ENCODE results near the gene ZNF579. TPM values are rescaled to one million over a fixed set of nuclear protein-coding genes. Genes with fewer than 3 reads are reported as not detected.

The ZNF579 gene
- total and polyA plus RNA-seq, 9 of the 15 experiments (the other 6 are each of a cell fraction or from before 2014, with no cell fraction given) = 0.06 to 15.9 (median 1.6) TPM

GRCh38 chr19:55624109-55625003 lies 43.7 kb upstream of the ZNF579 start, which contains the start of gene ZNF784 (continued):
- TF ChIP-seq TFAP4 (CRISPR knock-in tag; IDR thresholded peaks at IDR 0.05; ENCODE audit: borderline replicate concordance) (0 out of 2 replicates have a peak, but pooled peaks have one; percentile 57), ATF1 (CRISPR knock-in tag; IDR thresholded peaks at IDR 0.05) (no peak), ATF1 (tag; IDR thresholded peaks at IDR 0.05) (peak; percentile 72), XRCC4 (IDR thresholded peaks at IDR 0.05; ENCODE audit: extremely low read depth, insufficient read depth, insufficient read length) (no peak), ZNF282 (CRISPR knock-in tag; IDR thresholded peaks at IDR 0.05) (no peak), TSC22D4 (tag; IDR thresholded peaks at IDR 0.05) (no peak), MAX (CRISPR knock-in tag; IDR thresholded peaks at IDR 0.05) (peak; percentile 35; the same call in 1 of the 2 replicates), MNT (conservative IDR thresholded peaks at IDR 0.05) (peak; percentile 64 to 86), STAT5B (CRISPR knock-in tag; IDR thresholded peaks at IDR 0.05) (no peak), KLF1 (tag; IDR thresholded peaks at IDR 0.05) (peak; percentile 18; the same call in 1 of the 2 replicates), ZNF507 (tag; conservative IDR thresholded peaks at IDR 0.05) (no peak), POLR2G (IDR thresholded peaks at IDR 0.05; ENCODE audit: low read depth, low read length) (peak; percentile 88), ATF7 (IDR thresholded peaks at IDR 0.05) (peak; percentile 55; the same call in 1 of the 2 replicates), TBP (optimal IDR thresholded peaks at IDR 0.05; ENCODE audit: low read depth, low read length) (peak; percentile 95), SAP30 (IDR thresholded peaks at IDR 0.05; ENCODE audit: borderline replicate concordance, insufficient read depth, low read depth, low read length, poor library complexity, severe bottlenecking) (peak; percentile 80), FUS (optimal IDR thresholded peaks at IDR 0.05; ENCODE audit: low read depth, low read length) (no peak), HDAC2 (IDR thresholded peaks at IDR 0.05) (no peak), NR4A1 (CRISPR knock-in tag; IDR thresholded peaks at IDR 0.05) (no peak), NR4A1 (tag; IDR thresholded peaks at IDR 0.05) (no peak), NFIX (CRISPR knock-in tag; IDR thresholded peaks at IDR 0.05; ENCODE audit: low read depth) (no peak), MBD2 (IDR thresholded peaks at IDR 0.05; ENCODE audit: borderline replicate concordance, low read depth) (peak; percentile 90), EGR1 (conservative IDR thresholded peaks at IDR 0.05) (peak; percentile 65), E2F5 (CRISPR knock-in tag; IDR thresholded peaks at IDR 0.05) (no peak), SNAPC5 (CRISPR knock-in tag; IDR thresholded peaks at IDR 0.05) (no peak), RAD51 (IDR thresholded peaks at IDR 0.05; ENCODE audit: borderline replicate concordance, low read depth) (no peak), ZNF668 (CRISPR knock-in tag; IDR thresholded peaks at IDR 0.05) (no peak), ZNF133 (CRISPR knock-in tag; IDR thresholded peaks at IDR 0.05) (no peak)

Measured in K562 (cell line).